H9 (cell line): Measurements from ENCODE around the gene MRPL1. TPM values are rescaled to one million over a fixed set of nuclear protein-coding genes. Genes with fewer than 3 reads are reported as not detected.

Source experiments
- DNase-seq: peaks from one replicate; pipeline ENCODE4 v3.0.0-alpha.2; 2017
- H2AFZ ChIP-seq: one replicate; pipeline ENCODE4 v1.6.1; 2013; ENCODE audit warnings: mild to moderate bottlenecking, low read length, control low read depth, moderate library complexity
- H2AK5ac ChIP-seq: 2 replicates; pipeline ENCODE4 v1.6.1; 2013; ENCODE audit warnings: low read length, control low read depth, mixed read lengths; ENCODE audit not compliant: insufficient read length
- H2BK120ac ChIP-seq: one replicate; pipeline ENCODE4 v1.6.1; 2013; ENCODE audit warnings: low read depth, mild to moderate bottlenecking, low read length, control low read depth, inconsistent platforms; ENCODE audit not compliant: poor library complexity, severe bottlenecking
- H2BK12ac ChIP-seq: 2 replicates; pipeline ENCODE4 v1.6.1; 2013; ENCODE audit warnings: low read length, control low read depth, mixed read lengths, low read depth; ENCODE audit not compliant: insufficient read length
- H2BK15ac ChIP-seq: 2 replicates; pipeline ENCODE4 v1.6.1; 2013; ENCODE audit warnings: low read depth, low read length, control low read depth
- H2BK20ac ChIP-seq: one replicate; pipeline ENCODE4 v1.6.1; 2013; ENCODE audit warnings: low read depth, mild to moderate bottlenecking, low read length, control low read depth, inconsistent platforms; ENCODE audit not compliant: poor library complexity, severe bottlenecking
- H2BK5ac ChIP-seq: 2 replicates; pipeline ENCODE4 v1.6.1; 2013; ENCODE audit warnings: low read length, control low read depth, mixed read lengths; ENCODE audit not compliant: insufficient read length
- H3K14ac ChIP-seq: 2 replicates; pipeline ENCODE4 v1.6.1; 2013; ENCODE audit warnings: low read length, control low read depth; ENCODE audit not compliant: insufficient read depth
- H3K18ac ChIP-seq: 2 replicates; pipeline ENCODE4 v1.6.1; 2013; ENCODE audit warnings: low read depth, mild to moderate bottlenecking, mixed read lengths, low read length, control low read depth; ENCODE audit not compliant: insufficient read length
- H3K23ac ChIP-seq: 2 replicates; pipeline ENCODE4 v1.6.1; 2013; ENCODE audit warnings: low read length, control low read depth, mixed read lengths, low read depth; ENCODE audit not compliant: insufficient read length
- H3K23me2 ChIP-seq: 2 replicates; pipeline ENCODE4 v1.6.1; 2013; ENCODE audit warnings: low read depth, mild to moderate bottlenecking, mixed read lengths, low read length, control low read depth; ENCODE audit not compliant: insufficient read length, poor library complexity, severe bottlenecking
- H3K27ac ChIP-seq: 2 replicates; pipeline ENCODE4 v1.5.1; 2013; ENCODE audit warnings: low read length, control low read depth, mixed read lengths, low read depth; ENCODE audit not compliant: insufficient read length
- H3K27me3 ChIP-seq: 2 replicates; pipeline ENCODE4 v1.6.1; 2013; ENCODE audit warnings: low read length, control low read depth, inconsistent platforms; ENCODE audit not compliant: insufficient read depth
- H3K4ac ChIP-seq: 2 replicates; pipeline ENCODE4 v1.6.1; 2013; ENCODE audit warnings: low read depth, mild to moderate bottlenecking, control low read depth, inconsistent platforms, low read length, moderate library complexity
- H3K4me1 ChIP-seq: 2 replicates; pipeline ENCODE4 v1.6.1; 2013; ENCODE audit warnings: low read length, control low read depth, inconsistent platforms; ENCODE audit not compliant: insufficient read depth
- H3K4me2 ChIP-seq: 2 replicates; pipeline ENCODE4 v1.6.1; 2013; ENCODE audit warnings: low read length, control low read depth, mixed read lengths; ENCODE audit not compliant: insufficient read length, insufficient read depth
- H3K56ac ChIP-seq: 2 replicates; pipeline ENCODE4 v1.6.1; 2013; ENCODE audit warnings: low read depth, mild to moderate bottlenecking, mixed read lengths, low read length, control low read depth; ENCODE audit not compliant: insufficient read length
- H3K79me1 ChIP-seq: 2 replicates; pipeline ENCODE4 v1.6.1; 2013; ENCODE audit warnings: low read depth, mild to moderate bottlenecking, moderate library complexity, low read length, control low read depth, inconsistent platforms; ENCODE audit not compliant: insufficient read depth, poor library complexity, severe bottlenecking
- H3K79me2 ChIP-seq: 2 replicates; pipeline ENCODE4 v1.6.1; 2013; ENCODE audit warnings: low read length, control low read depth, inconsistent platforms; ENCODE audit not compliant: insufficient read depth
- H3K9ac ChIP-seq: 2 replicates; pipeline ENCODE4 v1.6.1; 2013; ENCODE audit warnings: low read length, control low read depth, mixed read lengths; ENCODE audit not compliant: insufficient read length; ENCODE audit errors: extremely low read depth
- H3K9me3 ChIP-seq: one replicate; pipeline ENCODE4 v1.6.1; 2013; ENCODE audit warnings: low read depth, low read length, inconsistent platforms; ENCODE audit not compliant: control insufficient read depth
- H3T11ph ChIP-seq: one replicate; pipeline ENCODE4 v1.6.1; 2013; ENCODE audit warnings: mild to moderate bottlenecking, low read length, control low read depth, inconsistent platforms
- H4K20me1 ChIP-seq: one replicate; pipeline ENCODE4 v1.6.1; 2013; ENCODE audit not compliant: control insufficient read depth, insufficient read length, insufficient read depth
- H4K5ac ChIP-seq: 2 replicates; pipeline ENCODE4 v1.6.1; 2013; ENCODE audit warnings: low read depth, mild to moderate bottlenecking, mixed read lengths, low read length, control low read depth; ENCODE audit not compliant: insufficient read length
- H4K8ac ChIP-seq: replicated peaks from 2 replicates; pipeline ENCODE4 v1.6.1; 2013; ENCODE audit warnings: low read length, control low read depth, mixed read lengths, low read depth; ENCODE audit not compliant: insufficient read length
- H4K91ac ChIP-seq: 2 replicates; pipeline ENCODE4 v1.6.1; 2013; ENCODE audit warnings: low read depth, mild to moderate bottlenecking, moderate library complexity, mixed read lengths, low read length, control low read depth; ENCODE audit not compliant: insufficient read length
- H3K27ac Mint-ChIP-seq, 3 experiments: 2 replicates in 2 of 3; 3 replicates in 1 of 3; pipeline ENCODE4 v1.8.0; 2020 to 2021; ENCODE audit warnings: mixed read lengths in 3 of 3, mild to moderate bottlenecking in 1 of 3, moderate library complexity in 1 of 3
- H3K27me3 Mint-ChIP-seq: 2 replicates; pipeline ENCODE4 v1.8.0; 2021; ENCODE audit warnings: low read depth, mild to moderate bottlenecking, moderate library complexity, mixed read lengths
- H3K36me3 Mint-ChIP-seq, 3 experiments: 2 replicates in 2 of 3; 3 replicates in 1 of 3; pipeline ENCODE4 v1.8.0; 2020 to 2021; ENCODE audit warnings: low read depth in 3 of 3, mixed read lengths in 3 of 3; ENCODE audit not compliant: insufficient read depth in 1 of 3
- H3K4me1 Mint-ChIP-seq, 2 experiments: 2 replicates each; pipeline ENCODE4 v1.8.0; 2020; ENCODE audit warnings: mixed read lengths in 2 of 2
- H3K4me3 Mint-ChIP-seq, 2 experiments: 2 replicates in 1 of 2; 3 replicates in 1 of 2; pipeline ENCODE4 v1.8.0; 2020 to 2021; ENCODE audit warnings: mild to moderate bottlenecking in 2 of 2, mixed read lengths in 2 of 2, moderate library complexity in 1 of 2
- H3K9me3 Mint-ChIP-seq, 2 experiments: 2 replicates in 1 of 2; 3 replicates in 1 of 2; pipeline ENCODE4 v1.8.0; 2020; ENCODE audit warnings: mild to moderate bottlenecking in 2 of 2, mixed read lengths in 2 of 2, moderate library complexity in 1 of 2
- CTCF ChIP-seq: fragments of 200-600 bp; sonication (generic); conservative IDR thresholded peaks from 3 replicates; pipeline ENCODE4 v1.8.0; 2021; ENCODE audit warnings: antibody characterized with exemption, mild to moderate bottlenecking
- total RNA-seq: library from RNA; stranded (reverse); gene quantifications from 2 replicates; pipeline ENCODE4 v1.2.1, GENCODE V29; 2021

The MRPL1 gene
- total RNA-seq, 1 experiment from 2014 or later: 39.0 TPM

GRCh38 chr4:77994194-77994721, 131.6 kb downstream of the MRPL1 start:
- H3K9me3 ChIP-seq: no peaks in the 10 kb centered on the region
- H4K20me1 ChIP-seq: no peaks in the 10 kb centered on the region
- peaks cover 3% of the 10 kb centered on the region for H3K4me1 ChIP-seq
- no peak overlapping the region for H3K56ac ChIP-seq
- DNase-seq: peak; percentile 78
- no peak overlapping the region for H3K14ac ChIP-seq
- H3K23ac ChIP-seq: no peak overlapping the region
- H3K4me3 Mint-ChIP-seq: no peak overlapping the region
- peak; percentile 84 for TF ChIP-seq CTCF
- H3K27me3 Mint-ChIP-seq: no peaks in the 10 kb centered on the region
- H3K23me2 ChIP-seq: no peaks in the 10 kb centered on the region
- no peak overlapping the region for H3K27ac ChIP-seq
- no peak overlapping the region for H2BK12ac ChIP-seq
- H3K79me2 ChIP-seq: no peaks in the 10 kb centered on the region
- peak overlapping the region; percentile 15 for H3K4me2 ChIP-seq
- H3K18ac ChIP-seq: no peak overlapping the region
- H2AFZ ChIP-seq: no peak overlapping the region
- no peak overlapping the region for H2BK120ac ChIP-seq
- no peak overlapping the region for H4K91ac ChIP-seq
- H3K27me3 ChIP-seq: no peaks in the 10 kb centered on the region
- H2BK15ac ChIP-seq: no peak overlapping the region
- no peak overlapping the region for H2AK5ac ChIP-seq
- H3K4me1 Mint-ChIP-seq: peaks cover 22 to 32% of the 10 kb centered on the region in 2 experiments
- no peak overlapping the region for H4K8ac ChIP-seq
- H3K9me3 Mint-ChIP-seq: no peaks in the 10 kb centered on the region
- no peak overlapping the region for H2BK5ac ChIP-seq
- no peak overlapping the region for H2BK20ac ChIP-seq
- peak overlapping the region in 1 of 3 experiments; percentile 32; a peak in 3 of 7 replicates for H3K27ac Mint-ChIP-seq
- H4K5ac ChIP-seq: no peak overlapping the region
- no peaks in the 10 kb centered on the region for H3K36me3 Mint-ChIP-seq
- no peak overlapping the region for H3T11ph ChIP-seq
- H3K79me1 ChIP-seq: no peaks in the 10 kb centered on the region
- H3K4ac ChIP-seq: no peak overlapping the region
- H3K9ac ChIP-seq: no peak overlapping the region
